ENCODE data around the gene DENND1A. TPM values are rescaled to one million over a fixed set of nuclear protein-coding genes. Genes with fewer than 3 reads are reported as not detected.

Gene DENND1A
- total RNA-seq, 1 experiment from 2014 or later, result 13.0 TPM

DNA sequence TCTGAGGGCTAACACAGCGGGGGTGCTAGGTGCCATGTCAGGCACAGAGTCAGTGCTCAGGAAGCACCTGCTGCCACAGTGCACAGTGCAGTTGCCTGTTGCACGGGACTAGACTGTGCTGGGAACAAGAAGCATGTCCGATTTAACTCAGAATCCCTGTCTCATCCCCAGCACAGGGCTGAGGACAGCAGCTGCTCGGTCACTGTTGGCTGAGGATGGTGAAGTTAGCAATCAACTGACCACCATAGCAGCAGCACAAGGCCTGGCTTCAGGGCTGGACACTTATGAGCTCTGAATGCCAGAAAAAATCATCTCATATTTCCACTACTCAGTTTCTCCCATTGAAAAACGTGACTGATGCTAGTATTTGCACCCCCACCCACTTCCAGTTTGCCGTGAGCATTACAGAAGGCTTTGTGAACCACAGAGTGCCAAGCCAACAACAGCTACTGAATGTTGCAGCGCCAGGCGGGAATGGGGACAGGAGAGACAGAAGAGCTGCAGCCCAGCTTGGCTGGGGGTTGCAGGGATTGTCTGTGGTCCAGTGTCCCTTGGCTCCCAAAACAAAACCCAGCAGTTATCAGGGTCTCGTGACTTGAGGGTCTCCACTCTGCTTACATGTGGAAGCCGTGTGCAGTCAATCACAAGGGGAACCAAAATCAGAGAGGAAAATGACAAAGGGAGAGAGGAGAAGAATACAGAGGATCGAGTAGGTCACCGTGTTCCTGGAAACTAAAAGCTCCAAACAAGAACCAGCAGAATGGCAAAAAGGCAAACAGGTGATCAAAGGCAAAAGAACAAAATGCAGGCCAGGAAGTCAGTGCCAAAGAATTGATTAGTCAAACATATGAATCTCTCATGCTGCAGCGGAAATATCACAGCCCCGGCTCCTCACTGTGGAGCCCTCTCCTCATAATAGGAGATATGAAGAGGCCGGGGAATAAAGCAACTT is 418.3 kb downstream of the DENND1A start:
- Mint-ChIP-seq H3K27ac (ENCODE audit: unreplicated experiment) (no peak overlapping the region), H3K4me3 (ENCODE audit: low read depth, unreplicated experiment) (no peak overlapping the region), H3K9me3 (ENCODE audit: low read depth, unreplicated experiment) (no peaks in the 10 kb centered on the region), H3K4me1 (ENCODE audit: low read depth, unreplicated experiment) (peaks cover 8% of the 10 kb centered on the region), H3K36me3 (ENCODE audit: insufficient read depth, unreplicated experiment) (no peaks in the 10 kb centered on the region), H3K27me3 (ENCODE audit: unreplicated experiment) (no peaks in the 10 kb centered on the region)
- TF ChIP-seq CTCF (IDR thresholded peaks at IDR 0.05; ENCODE audit: unreplicated experiment), result no peak
- no TSS peak for BruUV-seq (replicated peaks)
- no peak for DNase-seq
- CTCF ChIA-PET, result interaction anchor here (0.5 kb wide), 1 partner anchor 238 kb away, joined by 3 read pairs; no protein-coding TSS in a partner anchor
- intact Hi-C loops (cut with micrococcal nuclease; ENCODE audit: unreplicated experiment), result no loop called here

DNA sequence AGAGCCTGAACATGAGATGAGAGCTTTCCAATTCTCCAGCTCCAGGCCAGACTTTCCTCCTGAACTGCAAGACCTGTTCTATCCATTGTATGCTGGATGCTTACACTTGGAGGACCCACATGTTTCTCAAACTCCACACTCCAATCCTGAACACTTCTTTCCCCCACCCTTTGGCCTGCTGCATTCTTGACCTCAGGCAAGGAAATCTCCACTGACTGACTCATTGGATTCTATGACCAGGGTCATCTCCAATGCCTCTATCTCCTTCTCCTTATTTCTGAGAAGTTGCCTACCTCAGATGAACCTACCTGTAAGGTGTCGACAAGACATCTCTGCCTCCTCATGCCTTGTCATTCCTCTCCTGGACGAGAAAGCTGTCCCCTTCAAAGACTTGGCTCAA is 420.3 kb downstream of the DENND1A start:
- Mint-ChIP-seq H3K9me3 (ENCODE audit: low read depth, unreplicated experiment) (no peaks in the 10 kb centered on the region), H3K27ac (ENCODE audit: unreplicated experiment) (no peak overlapping the region), H3K27me3 (ENCODE audit: unreplicated experiment) (no peaks in the 10 kb centered on the region), H3K4me3 (ENCODE audit: low read depth, unreplicated experiment) (no peak overlapping the region), H3K36me3 (ENCODE audit: insufficient read depth, unreplicated experiment) (no peaks in the 10 kb centered on the region), H3K4me1 (ENCODE audit: low read depth, unreplicated experiment) (peaks cover 8% of the 10 kb centered on the region)
- TF ChIP-seq CTCF (IDR thresholded peaks at IDR 0.05; ENCODE audit: unreplicated experiment), result no peak
- CTCF ChIA-PET, result no interaction called here
- no TSS peak for BruUV-seq (replicated peaks)
- intact Hi-C loops (cut with micrococcal nuclease; ENCODE audit: unreplicated experiment), result no loop called here
- DNase-seq, result no peak

- H3K36me3 Mint-ChIP-seq (ENCODE audit: insufficient read depth, unreplicated experiment), result no peaks in the 10 kb centered on the region
- no peaks in the 10 kb centered on the region for H3K9me3 Mint-ChIP-seq (ENCODE audit: low read depth, unreplicated experiment)
- no TSS peak for BruUV-seq (replicated peaks)
- CTCF ChIA-PET, result no interaction called here
- intact Hi-C loops (cut with micrococcal nuclease; ENCODE audit: unreplicated experiment), result no loop called here
- H3K27ac Mint-ChIP-seq (ENCODE audit: unreplicated experiment), result no peak overlapping the region
- no peaks in the 10 kb centered on the region for H3K27me3 Mint-ChIP-seq (ENCODE audit: unreplicated experiment)
- H3K4me1 Mint-ChIP-seq (ENCODE audit: low read depth, unreplicated experiment), result no peaks in the 10 kb centered on the region
- no peak for DNase-seq
- no peak for TF ChIP-seq CTCF (IDR thresholded peaks at IDR 0.05; ENCODE audit: unreplicated experiment)
- H3K4me3 Mint-ChIP-seq (ENCODE audit: low read depth, unreplicated experiment), result no peak overlapping the region
Measured at GRCh38 chr9:123508048-123508447, 421.9 kb downstream of the DENND1A start.

DNA sequence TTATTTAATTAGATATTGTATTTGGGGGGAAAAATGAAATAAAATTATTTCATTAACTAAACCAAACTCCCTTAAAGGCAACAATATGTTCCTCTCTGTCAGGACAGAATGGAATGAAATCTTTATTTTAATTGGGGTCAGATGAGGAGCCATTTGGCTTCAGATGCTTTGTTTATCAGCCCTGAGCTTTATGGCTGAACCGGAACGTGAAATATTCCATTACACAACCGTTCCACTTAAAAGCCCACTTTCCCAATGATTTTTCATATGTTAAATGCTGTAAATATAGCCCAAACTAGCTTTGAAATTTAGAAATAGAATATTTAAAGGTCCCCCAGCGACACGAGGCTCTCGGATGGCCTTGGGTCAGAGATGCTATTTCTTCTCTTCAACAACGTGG is 424.4 kb downstream of the DENND1A start:
- H3K36me3 Mint-ChIP-seq (ENCODE audit: insufficient read depth, unreplicated experiment), result no peaks in the 10 kb centered on the region
- no peaks in the 10 kb centered on the region for H3K9me3 Mint-ChIP-seq (ENCODE audit: low read depth, unreplicated experiment)
- H3K4me1 Mint-ChIP-seq (ENCODE audit: low read depth, unreplicated experiment), result no peaks in the 10 kb centered on the region
- no peak overlapping the region for H3K4me3 Mint-ChIP-seq (ENCODE audit: low read depth, unreplicated experiment)
- TF ChIP-seq CTCF (IDR thresholded peaks at IDR 0.05; ENCODE audit: unreplicated experiment), result no peak
- intact Hi-C loops (cut with micrococcal nuclease; ENCODE audit: unreplicated experiment), result no loop called here
- CTCF ChIA-PET, result no interaction called here
- no peak for DNase-seq
- H3K27ac Mint-ChIP-seq (ENCODE audit: unreplicated experiment), result no peak overlapping the region
- BruUV-seq (replicated peaks), result no TSS peak
- H3K27me3 Mint-ChIP-seq (ENCODE audit: unreplicated experiment), result no peaks in the 10 kb centered on the region

All from Calu3 (cell line).